Measurements from ENCODE around the gene GTF2F2. TPM values are rescaled to one million over a fixed set of nuclear protein-coding genes. Genes with fewer than 3 reads are reported as not detected.

Gene GTF2F2
- total and polyA plus RNA-seq, 10 donors, result 11.8 to 19.1 (median 16.4) TPM

DNA sequence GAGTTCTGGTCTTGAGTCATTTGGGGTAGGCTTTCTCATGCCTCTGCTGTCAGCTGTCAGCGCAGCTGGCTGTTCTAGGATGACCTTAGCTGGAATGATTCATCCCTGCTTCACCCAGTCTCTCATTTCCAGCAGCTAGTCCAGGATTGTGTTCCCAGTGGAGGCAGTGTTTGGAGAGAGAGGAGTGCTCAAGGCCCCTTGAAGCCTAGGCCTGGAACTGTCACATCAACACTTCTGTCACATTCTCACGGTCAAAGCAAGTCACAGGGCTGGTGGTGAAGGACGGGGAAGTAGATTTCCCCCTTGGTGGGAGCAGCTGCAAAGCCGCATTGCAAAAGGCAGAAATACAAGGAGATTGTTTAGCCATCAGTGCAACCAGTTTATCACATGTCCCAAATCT is 205.5 kb downstream of the GTF2F2 start:
- Histone ChIP-seq H3K4me1 (peaks cover 10 to 72% (median 42%) of the 10 kb centered on the region in 6 donors), H3K9me3 (no peaks in the 10 kb centered on the region), H3K36me3 (no peaks in the 10 kb centered on the region), H3K4me3 (no peak overlapping the region), H3K27me3 (replicated peaks in 1 of 7) (no peaks in the 10 kb centered on the region), H3K27ac (peak overlapping the region in 7 of 8 donors; percentile 22 to 76 (median 62))
- DNase-seq, result no peak
- TF ChIP-seq, protein P1, sequence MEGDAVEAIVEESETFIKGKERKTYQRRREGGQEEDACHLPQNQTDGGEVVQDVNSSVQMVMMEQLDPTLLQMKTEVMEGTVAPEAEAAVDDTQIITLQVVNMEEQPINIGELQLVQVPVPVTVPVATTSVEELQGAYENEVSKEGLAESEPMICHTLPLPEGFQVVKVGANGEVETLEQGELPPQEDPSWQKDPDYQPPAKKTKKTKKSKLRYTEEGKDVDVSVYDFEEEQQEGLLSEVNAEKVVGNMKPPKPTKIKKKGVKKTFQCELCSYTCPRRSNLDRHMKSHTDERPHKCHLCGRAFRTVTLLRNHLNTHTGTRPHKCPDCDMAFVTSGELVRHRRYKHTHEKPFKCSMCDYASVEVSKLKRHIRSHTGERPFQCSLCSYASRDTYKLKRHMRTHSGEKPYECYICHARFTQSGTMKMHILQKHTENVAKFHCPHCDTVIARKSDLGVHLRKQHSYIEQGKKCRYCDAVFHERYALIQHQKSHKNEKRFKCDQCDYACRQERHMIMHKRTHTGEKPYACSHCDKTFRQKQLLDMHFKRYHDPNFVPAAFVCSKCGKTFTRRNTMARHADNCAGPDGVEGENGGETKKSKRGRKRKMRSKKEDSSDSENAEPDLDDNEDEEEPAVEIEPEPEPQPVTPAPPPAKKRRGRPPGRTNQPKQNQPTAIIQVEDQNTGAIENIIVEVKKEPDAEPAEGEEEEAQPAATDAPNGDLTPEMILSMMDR (IDR thresholded peaks at IDR 0.05 in 8 of 11, conservative IDR thresholded peaks at IDR 0.05 in 3 of 11), result no peak
- TF ChIP-seq POLR2A (IDR thresholded peaks at IDR 0.05) (no peak), POLR2AphosphoS5 (IDR thresholded peaks at IDR 0.05) (peak in 1 of 3 donors; percentile 64)
- 40 to 48% (median 44%) methylated on average over 4 of the region's 4 CpGs for WGBS, 5 donors
- intact Hi-C loops (cut with DNase I; ENCODE audit: low total_unique reads), result no loop called here

GRCh38 chr13:45327253-45327955 is 207.1 kb downstream of the GTF2F2 start:
- H3K4me1 ChIP-seq, result peaks cover 10 to 74% (median 46%) of the 10 kb centered on the region in 6 donors
- H3K27me3 ChIP-seq (replicated peaks in 1 of 7), result no peaks in the 10 kb centered on the region
- no peak for DNase-seq
- no peak overlapping the region for H3K4me3 ChIP-seq
- intact Hi-C loops (cut with DNase I; ENCODE audit: low total_unique reads), result no loop called here
- H3K36me3 ChIP-seq, result no peaks in the 10 kb centered on the region
- H3K27ac ChIP-seq, result peak overlapping the region in 4 of 8 donors; percentile 33 to 76 (median 53)
- H3K9me3 ChIP-seq, result no peaks in the 10 kb centered on the region
- WGBS, 5 donors, result 69 to 73% (median 69%) methylated on average over 9 of the region's 9 CpGs
- no peak for TF ChIP-seq POLR2AphosphoS5 (IDR thresholded peaks at IDR 0.05)
- no peak for TF ChIP-seq POLR2A (IDR thresholded peaks at IDR 0.05)
- TF ChIP-seq, protein P1 (IDR thresholded peaks at IDR 0.05 in 8 of 11, conservative IDR thresholded peaks at IDR 0.05 in 3 of 11), result no peak

DNA sequence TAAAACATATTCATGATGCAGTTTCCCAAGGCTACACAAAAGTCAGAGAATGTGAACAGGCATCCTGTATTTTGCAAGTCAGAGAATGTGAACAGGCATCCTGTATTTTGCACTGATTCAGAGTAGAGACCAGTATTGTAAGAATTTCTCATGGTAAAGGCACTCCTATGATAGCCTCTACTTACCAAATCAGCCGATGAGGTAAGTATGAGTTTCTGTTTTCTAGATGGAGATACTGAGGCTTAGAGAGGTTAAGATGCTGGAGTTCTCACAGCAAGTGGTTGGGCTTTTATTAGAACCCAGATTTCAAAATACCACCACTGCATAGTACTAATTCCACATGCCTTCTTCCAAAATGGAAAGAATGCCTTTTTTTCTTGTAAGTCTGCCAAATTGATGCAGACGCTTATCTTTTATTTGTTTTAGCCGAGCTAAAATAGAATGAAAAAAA is 208.4 kb downstream of the GTF2F2 start:
- peaks cover 12 to 87% (median 58%) of the 10 kb centered on the region in 6 donors for H3K4me1 ChIP-seq

More for the DNA sequence above, 208.4 kb downstream of the GTF2F2 start:
- DNase-seq, result no peak
- intact Hi-C loops (cut with DNase I; ENCODE audit: low total_unique reads), result no loop called here
- Histone ChIP-seq H3K27me3 (replicated peaks in 1 of 7) (no peaks in the 10 kb centered on the region), H3K36me3 (no peaks in the 10 kb centered on the region), H3K27ac (peak overlapping the region in 3 of 8 donors; percentile 76 to 84 (median 76)), H3K4me3 (peak overlapping the region in 1 of 8 donors; percentile 12), H3K9me3 (no peaks in the 10 kb centered on the region)
- TF ChIP-seq POLR2AphosphoS5 (IDR thresholded peaks at IDR 0.05), result no peak
- TF ChIP-seq POLR2A (IDR thresholded peaks at IDR 0.05), result no peak
- TF ChIP-seq, protein P1 (IDR thresholded peaks at IDR 0.05 in 8 of 11, conservative IDR thresholded peaks at IDR 0.05 in 3 of 11), result no peak
- 50 to 60% (median 58%) methylated on average over 3 of the region's 3 CpGs for WGBS, 5 donors

Data from spleen (tissue), 11 donors.